CD8-positive, alpha-beta memory T cell (primary cell): ENCODE measurements around the gene LOC128125822.

Experiments used
- CTCF ChIA-PET: fragments of 350-600 bp; sonication (Branson Sonifier 250); formaldehyde crosslinking; loops from one replicate; lab custom pipeline; 2021; ENCODE audit warnings: antibody characterized with exemption; lab: Charles Lee
- POLR2A ChIA-PET: fragments of 350-600 bp; sonication (Branson Sonifier 250); formaldehyde crosslinking; loops from one replicate; lab custom pipeline; 2021; ENCODE audit warnings: antibody characterized with exemption; lab: Charles Lee
- DNase-seq, 5 donors: peaks; one replicate each; pipeline versions ENCODE4 v3.0.0 to v3.0.0-alpha.2; 2020 to 2022; ENCODE audit warnings: mixed read lengths in 1 of 5
- H3K27ac ChIP-seq: one replicate; pipeline ENCODE4 v1.7.0; 2013; ENCODE audit warnings: low read depth, mild to moderate bottlenecking, low read length, moderate library complexity
- H3K27me3 ChIP-seq: 2 replicates; pipeline ENCODE4 v1.7.0; 2013; ENCODE audit warnings: low read length, mild to moderate bottlenecking; ENCODE audit not compliant: insufficient read depth, poor library complexity, severe bottlenecking
- H3K36me3 ChIP-seq: 2 replicates; pipeline ENCODE4 v1.7.0; 2013; ENCODE audit warnings: mild to moderate bottlenecking, low read length, moderate library complexity; ENCODE audit not compliant: insufficient read depth
- H3K4me1 ChIP-seq: 2 replicates; pipeline ENCODE4 v1.7.0; 2013; ENCODE audit warnings: mild to moderate bottlenecking, low read length, moderate library complexity; ENCODE audit not compliant: insufficient read depth
- H3K4me3 ChIP-seq: 2 replicates; pipeline ENCODE4 v1.7.0; 2013; ENCODE audit warnings: mild to moderate bottlenecking, low read length
- H3K9me3 ChIP-seq: 2 replicates; pipeline ENCODE4 v1.7.0; 2013; ENCODE audit warnings: mild to moderate bottlenecking, low read length
- H3K27ac Mint-ChIP-seq, 8 donors: one replicate each; pipeline ENCODE4 v1.8.0; 2020 to 2021; ENCODE audit warnings: mixed read lengths in 8 of 8, mild to moderate bottlenecking in 6 of 8, inconsistent platforms in 3 of 8, moderate library complexity in 3 of 8
- H3K27me3 Mint-ChIP-seq, 2 donors: one replicate each; pipeline ENCODE4 v1.8.0; 2020 to 2021; ENCODE audit warnings: mixed read lengths in 2 of 2, mild to moderate bottlenecking in 1 of 2, moderate library complexity in 1 of 2
- H3K36me3 Mint-ChIP-seq, 3 donors: one replicate each; pipeline ENCODE4 v1.8.0; 2020 to 2021; ENCODE audit warnings: mixed read lengths in 3 of 3, inconsistent platforms in 1 of 3, mild to moderate bottlenecking in 1 of 3
- H3K4me1 Mint-ChIP-seq, 3 donors: one replicate each; pipeline ENCODE4 v1.8.0; 2020 to 2021; ENCODE audit warnings: mixed read lengths in 3 of 3, inconsistent platforms in 1 of 3, mild to moderate bottlenecking in 1 of 3
- H3K4me3 Mint-ChIP-seq, 7 donors: one replicate each; pipeline ENCODE4 v1.8.0; 2020 to 2021; ENCODE audit warnings: mixed read lengths in 7 of 7, mild to moderate bottlenecking in 6 of 7, moderate library complexity in 4 of 7, inconsistent platforms in 2 of 7
- H3K9me3 Mint-ChIP-seq, 5 donors: one replicate each; pipeline ENCODE4 v1.8.0; 2020 to 2022; ENCODE audit warnings: mixed read lengths in 5 of 5, mild to moderate bottlenecking in 3 of 5, moderate library complexity in 2 of 5, inconsistent platforms in 1 of 5

The LOC128125822 gene

DNA sequence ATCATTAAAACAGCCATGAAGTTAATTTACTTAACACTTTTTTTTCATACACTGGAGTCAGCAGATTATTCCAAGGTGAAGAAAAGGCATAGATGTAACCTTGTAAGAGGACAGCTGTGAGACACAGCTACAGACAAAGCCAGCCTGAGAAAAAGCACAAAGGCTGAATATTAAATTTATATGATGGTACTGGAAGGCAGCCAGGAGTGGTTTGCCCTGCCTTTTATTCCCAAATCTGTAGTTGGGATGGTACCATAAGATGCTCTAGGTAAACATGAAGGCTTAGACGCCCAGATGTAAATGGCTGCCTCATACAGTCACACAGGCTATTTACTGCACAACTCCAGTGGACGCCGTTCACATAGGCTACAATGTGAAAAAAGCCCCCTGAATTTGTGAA lies 42.1 kb upstream of the LOC128125822 start:
- no peak overlapping the region for H3K4me3 ChIP-seq
- no peaks in the 10 kb centered on the region for H3K36me3 Mint-ChIP-seq
- H3K27me3 Mint-ChIP-seq, result peaks cover 6 to 7% of the 10 kb centered on the region in 2 donors
- DNase-seq, result no peak
- H3K9me3 Mint-ChIP-seq, result no peaks in the 10 kb centered on the region
- H3K4me3 Mint-ChIP-seq, result no peak overlapping the region
- H3K36me3 ChIP-seq, result no peaks in the 10 kb centered on the region
- H3K27ac Mint-ChIP-seq, result no peak overlapping the region
- ChIA-PET POLR2A (no interaction called here), CTCF (no interaction called here)
- H3K9me3 ChIP-seq, result no peaks in the 10 kb centered on the region
- peaks cover 6 to 12% (median 9%) of the 10 kb centered on the region in 3 donors for H3K4me1 Mint-ChIP-seq
- no peak overlapping the region for H3K27ac ChIP-seq
- H3K27me3 ChIP-seq, result no peaks in the 10 kb centered on the region
- H3K4me1 ChIP-seq, result no peaks in the 10 kb centered on the region

DNA sequence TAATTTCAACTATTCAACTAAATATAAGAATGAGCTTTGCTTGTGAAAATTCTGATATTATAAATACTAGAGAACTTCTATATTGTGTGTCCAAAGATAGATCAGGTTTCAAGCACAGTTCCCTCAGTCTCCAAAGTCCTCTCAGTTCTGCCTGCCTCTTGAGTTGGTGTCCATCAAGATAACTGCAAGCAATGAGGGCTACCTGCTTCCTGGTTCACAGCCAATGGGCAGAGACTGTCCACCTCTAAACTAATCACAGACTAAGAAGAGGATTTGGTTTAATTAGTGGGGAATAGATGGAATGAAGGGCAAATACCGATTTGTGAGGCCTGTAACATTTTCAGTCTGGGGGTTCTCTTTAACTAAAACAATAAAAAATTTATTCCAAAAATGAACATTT lies 41.3 kb upstream of the LOC128125822 start:
- Histone ChIP-seq H3K4me3 (no peak overlapping the region), H3K4me1 (no peaks in the 10 kb centered on the region), H3K27ac (no peak overlapping the region), H3K36me3 (no peaks in the 10 kb centered on the region), H3K27me3 (no peaks in the 10 kb centered on the region), H3K9me3 (no peaks in the 10 kb centered on the region)
- no peak for DNase-seq
- ChIA-PET POLR2A (no interaction called here), CTCF (no interaction called here)
- Mint-ChIP-seq H3K4me1 (peaks cover 6 to 10% (median 9%) of the 10 kb centered on the region in 3 donors), H3K9me3 (no peaks in the 10 kb centered on the region), H3K27ac (no peak overlapping the region), H3K27me3 (peaks cover 6 to 7% of the 10 kb centered on the region in 2 donors), H3K4me3 (no peak overlapping the region), H3K36me3 (no peaks in the 10 kb centered on the region)

DNA sequence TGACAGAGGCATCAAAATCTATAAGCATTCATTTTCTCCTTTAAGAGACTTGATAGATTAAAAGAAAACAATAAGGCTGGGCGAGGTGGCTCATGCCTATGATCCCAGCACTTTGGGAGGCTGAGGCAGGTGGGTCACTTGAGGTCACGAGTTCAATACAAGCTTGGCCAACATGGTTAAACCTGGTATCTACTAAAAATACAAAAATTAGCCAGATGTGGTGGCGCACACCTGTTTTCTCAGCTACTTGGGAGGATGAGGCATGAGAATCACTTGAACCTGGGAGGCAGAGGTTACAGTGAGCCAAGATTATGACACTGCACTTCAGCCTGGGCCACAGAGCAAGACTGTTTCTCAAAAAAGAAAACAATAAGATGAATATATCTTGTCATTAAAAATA lies 39.3 kb upstream of the LOC128125822 start:
- Mint-ChIP-seq H3K27me3 (peaks cover 6 to 7% of the 10 kb centered on the region in 2 donors), H3K27ac (no peak overlapping the region), H3K4me3 (no peak overlapping the region), H3K36me3 (no peaks in the 10 kb centered on the region), H3K9me3 (no peaks in the 10 kb centered on the region), H3K4me1 (peaks cover 6 to 10% (median 9%) of the 10 kb centered on the region in 3 donors)
- H3K36me3 ChIP-seq, result no peaks in the 10 kb centered on the region
- H3K4me3 ChIP-seq, result no peak overlapping the region
- CTCF ChIA-PET, result no interaction called here
- no peaks in the 10 kb centered on the region for H3K4me1 ChIP-seq
- DNase-seq, result no peak
- H3K27me3 ChIP-seq, result no peaks in the 10 kb centered on the region
- H3K9me3 ChIP-seq, result no peaks in the 10 kb centered on the region
- no peak overlapping the region for H3K27ac ChIP-seq
- POLR2A ChIA-PET, result no interaction called here

GRCh38 chr6:63533952-63534351 lies 38.3 kb upstream of the LOC128125822 start:
- Histone ChIP-seq H3K27me3 (no peaks in the 10 kb centered on the region), H3K27ac (no peak overlapping the region), H3K36me3 (no peaks in the 10 kb centered on the region), H3K9me3 (no peaks in the 10 kb centered on the region), H3K4me1 (no peaks in the 10 kb centered on the region), H3K4me3 (no peak overlapping the region)
- Mint-ChIP-seq H3K4me3 (no peak overlapping the region), H3K9me3 (no peaks in the 10 kb centered on the region), H3K4me1 (peaks cover 6 to 10% (median 9%) of the 10 kb centered on the region in 3 donors), H3K27me3 (peaks cover 6 to 7% of the 10 kb centered on the region in 2 donors), H3K36me3 (no peaks in the 10 kb centered on the region), H3K27ac (no peak overlapping the region)
- CTCF ChIA-PET, result no interaction called here
- POLR2A ChIA-PET, result no interaction called here
- DNase-seq, result no peak

DNA sequence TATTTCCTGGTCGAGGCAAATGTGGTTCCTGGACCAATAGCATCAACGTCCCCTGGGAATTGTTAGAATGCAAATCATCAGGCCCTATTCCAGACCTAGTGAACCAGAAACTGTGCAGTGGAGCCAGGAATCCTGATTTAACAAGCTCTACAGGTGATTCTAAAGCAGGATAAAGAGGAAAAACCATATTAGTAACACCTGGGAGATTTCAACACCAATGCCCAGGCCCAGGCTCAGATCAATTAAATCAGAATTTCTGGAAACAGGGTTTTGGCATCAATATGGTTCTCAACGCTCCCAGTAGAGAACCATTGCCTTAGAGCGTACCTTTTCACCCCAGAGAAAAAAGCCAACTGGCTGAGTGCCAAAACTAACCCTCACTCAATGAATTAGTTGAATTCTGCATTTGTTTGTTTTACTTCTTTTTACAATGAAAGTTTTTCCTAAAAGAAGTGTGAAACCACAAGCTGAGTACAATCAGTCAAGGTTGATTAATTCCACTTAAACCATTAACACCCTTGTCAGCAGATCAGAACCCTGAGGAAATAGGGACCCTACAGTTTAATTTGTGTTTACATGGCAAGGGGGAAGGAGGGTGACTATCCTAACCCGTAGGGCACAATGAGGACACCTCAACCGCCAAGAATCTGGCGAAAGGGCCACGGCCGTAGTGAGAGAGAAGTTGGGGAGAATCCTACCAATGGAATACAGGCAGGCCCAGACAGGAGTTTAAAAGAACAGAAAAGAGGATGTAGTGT lies 34.9 kb upstream of the LOC128125822 start:
- ChIA-PET POLR2A (interaction anchor here (0.6 kb wide), 1 partner anchor 24 kb away, joined by 7 read pairs; no protein-coding TSS in a partner anchor), CTCF (no interaction called here)
- Histone ChIP-seq H3K9me3 (no peaks in the 10 kb centered on the region), H3K36me3 (no peaks in the 10 kb centered on the region), H3K4me3 (no peak overlapping the region), H3K4me1 (no peaks in the 10 kb centered on the region), H3K27ac (no peak overlapping the region), H3K27me3 (no peaks in the 10 kb centered on the region)
- Mint-ChIP-seq H3K4me3 (no peak overlapping the region), H3K4me1 (no peaks in the 10 kb centered on the region), H3K27me3 (peaks cover 13 to 15% of the 10 kb centered on the region in 2 donors), H3K27ac (peak overlapping the region in 1 of 8 donors; percentile 23), H3K36me3 (no peaks in the 10 kb centered on the region), H3K9me3 (no peaks in the 10 kb centered on the region)
- DNase-seq, result no peak

GRCh38 chr6:63537959-63538300 lies 34.4 kb upstream of the LOC128125822 start:
- Mint-ChIP-seq H3K4me3 (no peak overlapping the region), H3K9me3 (no peaks in the 10 kb centered on the region), H3K4me1 (no peaks in the 10 kb centered on the region), H3K36me3 (no peaks in the 10 kb centered on the region), H3K27ac (peak overlapping the region in 1 of 8 donors; percentile 23), H3K27me3 (peaks cover 13 to 17% of the 10 kb centered on the region in 2 donors)
- no peak overlapping the region for H3K4me3 ChIP-seq
- H3K4me1 ChIP-seq, result no peaks in the 10 kb centered on the region
- no peaks in the 10 kb centered on the region for H3K27me3 ChIP-seq
- no peak overlapping the region for H3K27ac ChIP-seq
- H3K9me3 ChIP-seq, result no peaks in the 10 kb centered on the region
- ChIA-PET CTCF (no interaction called here), POLR2A (no interaction called here)
- no peak for DNase-seq
- H3K36me3 ChIP-seq, result no peaks in the 10 kb centered on the region

GRCh38 chr6:63538550-63538949 lies 33.7 kb upstream of the LOC128125822 start:
- CTCF ChIA-PET, result no interaction called here
- Histone ChIP-seq H3K4me3 (no peak overlapping the region), H3K27me3 (no peaks in the 10 kb centered on the region), H3K27ac (no peak overlapping the region), H3K36me3 (no peaks in the 10 kb centered on the region), H3K9me3 (no peaks in the 10 kb centered on the region), H3K4me1 (no peaks in the 10 kb centered on the region)
- no peak for DNase-seq
- H3K4me1 Mint-ChIP-seq, result no peaks in the 10 kb centered on the region
- POLR2A ChIA-PET, result no interaction called here
- H3K27ac Mint-ChIP-seq, result no peak overlapping the region
- H3K27me3 Mint-ChIP-seq, result peaks cover 12 to 17% of the 10 kb centered on the region in 2 donors
- no peak overlapping the region for H3K4me3 Mint-ChIP-seq
- H3K9me3 Mint-ChIP-seq, result no peaks in the 10 kb centered on the region
- no peaks in the 10 kb centered on the region for H3K36me3 Mint-ChIP-seq

- ChIA-PET POLR2A (no interaction called here), CTCF (no interaction called here)
- Mint-ChIP-seq H3K36me3 (no peaks in the 10 kb centered on the region), H3K27ac (no peak overlapping the region), H3K27me3 (peaks cover 26 to 44% of the 10 kb centered on the region in 2 donors), H3K9me3 (no peaks in the 10 kb centered on the region), H3K4me3 (no peak overlapping the region), H3K4me1 (peaks cover 0 to 8% (median 0%) of the 10 kb centered on the region in 3 donors)
- Histone ChIP-seq H3K4me3 (no peak overlapping the region), H3K27me3 (no peaks in the 10 kb centered on the region), H3K9me3 (no peaks in the 10 kb centered on the region), H3K36me3 (no peaks in the 10 kb centered on the region), H3K4me1 (no peaks in the 10 kb centered on the region), H3K27ac (no peak overlapping the region)
- no peak for DNase-seq
Observed at GRCh38 chr6:63543001-63543400, 29.3 kb upstream of the LOC128125822 start.
